ENCODE measurements around the gene CX3CR1. TPM values are rescaled to one million over a fixed set of nuclear protein-coding genes. Genes with fewer than 3 reads are reported as not detected.

The CX3CR1 gene
- total and polyA plus RNA-seq, 8 donors, result 1.8 to 6.4 (median 4.6) TPM

- no peak for TF ChIP-seq CTCF (IDR thresholded peaks at IDR 0.05)
- Histone ChIP-seq H3K4me1 (no peaks in the 10 kb centered on the region), H3K27ac (no peak overlapping the region), H3K36me3 (no peaks in the 10 kb centered on the region), H3K4me3 (no peak overlapping the region), H3K27me3 (no peaks in the 10 kb centered on the region), H3K9me3 (peaks cover 0 to 51% of the 10 kb centered on the region in 2 donors)
- DNase-seq (no peak), ATAC-seq (no peak)
- intact Hi-C loops (cut with DNase I), result no loop called here
Measured at GRCh38 chr3:39302178-39302577, 22.3 kb upstream of the CX3CR1 start.

DNA sequence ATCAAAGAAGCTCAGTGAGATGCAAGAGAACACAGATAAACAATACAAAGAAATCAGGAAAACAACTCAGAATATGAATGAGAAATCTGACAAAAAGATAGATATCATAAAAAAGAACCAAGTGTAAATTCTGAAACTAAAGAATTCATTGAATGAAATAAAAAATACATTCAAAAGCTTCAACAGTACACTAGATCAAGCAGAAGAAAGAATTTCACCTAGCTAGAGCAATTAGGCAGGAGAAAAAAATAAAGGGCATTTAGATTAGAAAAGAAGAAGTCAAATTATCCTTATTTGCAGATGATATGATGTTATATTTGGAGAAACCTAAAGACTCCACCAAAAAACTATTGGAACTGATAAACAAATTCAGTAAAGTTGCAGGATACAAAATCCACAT, 19.4 kb upstream of the CX3CR1 start:
- DNase-seq (no peak), ATAC-seq (no peak)
- Histone ChIP-seq H3K27me3 (no peaks in the 10 kb centered on the region), H3K27ac (no peak overlapping the region), H3K4me1 (no peaks in the 10 kb centered on the region), H3K36me3 (no peaks in the 10 kb centered on the region), H3K4me3 (no peak overlapping the region), H3K9me3 (peaks cover 0 to 43% of the 10 kb centered on the region in 2 donors)
- intact Hi-C loops (cut with DNase I), result no loop called here
- TF ChIP-seq CTCF (IDR thresholded peaks at IDR 0.05), result no peak

GRCh38 chr3:39296197-39297077, 16.6 kb upstream of the CX3CR1 start:
- H3K27ac ChIP-seq, result no peak overlapping the region
- no peaks in the 10 kb centered on the region for H3K27me3 ChIP-seq
- DNase-seq, result no peak
- ATAC-seq, result no peak
- H3K4me3 ChIP-seq, result no peak overlapping the region
- H3K4me1 ChIP-seq, result no peaks in the 10 kb centered on the region
- H3K9me3 ChIP-seq, result peaks cover 0 to 27% of the 10 kb centered on the region in 2 donors
- no peak for TF ChIP-seq CTCF (IDR thresholded peaks at IDR 0.05)
- no peaks in the 10 kb centered on the region for H3K36me3 ChIP-seq
- intact Hi-C loops (cut with DNase I), result no loop called here

- Histone ChIP-seq H3K4me1 (no peaks in the 10 kb centered on the region), H3K36me3 (no peaks in the 10 kb centered on the region), H3K9me3 (peaks cover 0 to 18% of the 10 kb centered on the region in 2 donors), H3K27ac (no peak overlapping the region), H3K4me3 (no peak overlapping the region), H3K27me3 (no peaks in the 10 kb centered on the region)
- no peak for DNase-seq
- TF ChIP-seq CTCF (IDR thresholded peaks at IDR 0.05), result no peak
- intact Hi-C loops (cut with DNase I), result no loop called here
- ATAC-seq, result no peak
Measured at GRCh38 chr3:39295184-39295775, 15.4 kb upstream of the CX3CR1 start.

DNA sequence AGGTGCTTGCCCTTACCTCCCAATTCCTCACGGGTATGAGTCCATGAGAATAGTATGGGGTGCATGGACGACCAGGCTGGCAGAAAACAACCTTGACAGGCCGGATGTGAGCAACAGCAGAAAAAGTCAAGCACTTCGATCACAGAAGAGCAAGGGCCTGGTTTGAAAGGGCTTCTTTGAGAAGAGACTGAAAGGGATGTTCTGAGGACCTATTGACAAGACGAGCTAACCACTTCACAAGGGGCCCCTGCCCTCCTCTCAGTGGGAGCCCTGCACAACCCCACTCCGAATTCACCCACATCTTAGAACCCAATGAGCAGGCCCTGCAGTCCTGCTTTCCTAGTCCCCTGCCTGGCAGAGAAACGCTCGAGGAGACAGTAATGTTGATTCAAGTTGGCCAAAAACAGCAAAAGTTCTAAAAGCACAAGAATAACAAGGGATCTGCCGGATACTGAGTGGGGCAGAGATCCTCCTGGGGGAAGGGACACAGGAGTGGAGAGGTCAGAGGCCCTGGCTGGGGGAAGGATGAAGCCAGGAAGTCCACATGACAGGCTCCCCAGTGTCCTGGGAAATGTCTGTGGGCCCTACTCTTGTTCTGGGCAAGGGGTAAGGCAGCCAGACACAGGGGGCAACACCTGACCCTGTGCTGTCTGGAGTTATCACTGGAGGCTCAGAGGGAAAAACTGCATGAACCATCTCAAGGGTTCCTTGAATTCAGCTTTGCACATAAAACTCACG, 14.8 kb upstream of the CX3CR1 start:
- H3K27me3 ChIP-seq, result no peaks in the 10 kb centered on the region
- H3K4me1 ChIP-seq, result no peaks in the 10 kb centered on the region
- intact Hi-C loops (cut with DNase I), result loop anchor here in 1 of 2 donors (5.0 kb wide), 1 partner anchor 167 kb away; no protein-coding TSS in a partner anchor
- no peak for TF ChIP-seq CTCF (IDR thresholded peaks at IDR 0.05)
- peaks cover 0 to 13% of the 10 kb centered on the region in 2 donors for H3K9me3 ChIP-seq
- no peak overlapping the region for H3K4me3 ChIP-seq
- H3K36me3 ChIP-seq, result no peaks in the 10 kb centered on the region
- ATAC-seq (no peak), DNase-seq (no peak)
- no peak overlapping the region for H3K27ac ChIP-seq

All from left lung (tissue), 10 donors.